Spleen (tissue), 11 donors: ENCODE results near the gene ELMO2. TPM values are rescaled to one million over a fixed set of nuclear protein-coding genes. Genes with fewer than 3 reads are reported as not detected.

Experiments used
- DNase-seq: peaks from one replicate; pipeline ENCODE4 v3.0.0-alpha.2; 2020
- H3K27ac ChIP-seq, 8 donors: fragments of 200-600 bp; sonication (generic) in 7 of 8; 1 replicate in 4 of 8; 2 replicates in 4 of 8; pipeline versions ENCODE4 v1.5.0 to v1.8.0; 2016 to 2021; ENCODE audit warnings: inconsistent platforms in 4 of 8, mild to moderate bottlenecking in 4 of 8, moderate library complexity in 1 of 8
- H3K27me3 ChIP-seq, 7 donors: fragments of 200-600 bp; sonication (generic) in 6 of 7; replicated peaks in 1 of 7; 1 replicate in 4 of 7; 2 replicates in 3 of 7; pipeline versions ENCODE4 v1.5.0 to v1.8.0; 2016 to 2021; ENCODE audit warnings: inconsistent platforms in 3 of 7, mild to moderate bottlenecking in 1 of 7
- H3K36me3 ChIP-seq, 6 donors: fragments of 200-600 bp; sonication (generic) in 5 of 6; 1 replicate in 4 of 6; 2 replicates in 2 of 6; pipeline versions ENCODE4 v1.5.0 to v1.8.0; 2016 to 2021; ENCODE audit warnings: inconsistent platforms in 2 of 6
- H3K4me1 ChIP-seq, 6 donors: fragments of 200-600 bp; sonication (generic) in 5 of 6; 1 replicate in 3 of 6; 2 replicates in 3 of 6; pipeline versions ENCODE4 v1.5.0 to v1.8.0; 2016 to 2021; ENCODE audit warnings: inconsistent platforms in 3 of 6
- H3K4me3 ChIP-seq, 8 donors: fragments of 200-600 bp; sonication (generic) in 7 of 8; 1 replicate in 4 of 8; 2 replicates in 4 of 8; pipeline versions ENCODE4 v1.5.0 to v1.8.0; 2016 to 2021; ENCODE audit warnings: inconsistent platforms in 4 of 8, mild to moderate bottlenecking in 4 of 8, moderate library complexity in 2 of 8
- H3K9me3 ChIP-seq, 8 donors: fragments of 200-600 bp; sonication (generic) in 7 of 8; 1 replicate in 4 of 8; 2 replicates in 4 of 8; pipeline versions ENCODE4 v1.5.0 to v1.8.0; 2016 to 2021; ENCODE audit warnings: inconsistent platforms in 4 of 8
- CTCF ChIP-seq, 11 experiments: fragments of 200-600 bp in 7 of 11; fragments of 450-650 bp in 4 of 11; sonication (generic) in 4 of 11; IDR thresholded peaks in 8 of 11; conservative IDR thresholded peaks in 3 of 11; 1 replicate in 7 of 11; 2 replicates in 4 of 11; pipeline versions ENCODE4 v1.4.0 to v1.8.0; 2016 to 2021; ENCODE audit warnings: antibody characterized with exemption in 11 of 11, inconsistent platforms in 4 of 11, mild to moderate bottlenecking in 1 of 11
- POLR2A ChIP-seq, 3 donors: fragments of 450-650 bp; IDR thresholded peaks; one replicate each; pipeline ENCODE4 v1.5.1; 2017; ENCODE audit warnings: antibody characterized with exemption in 3 of 3, mild to moderate bottlenecking in 1 of 3
- POLR2AphosphoS5 ChIP-seq, 3 donors: sonication (generic); formaldehyde crosslinking; IDR thresholded peaks; one replicate each; pipeline ENCODE4 v1.5.1; 2017; ENCODE audit warnings: antibody characterized with exemption in 3 of 3
- WGBS, 5 donors: extraction: QIAGEN DNeasy Blood & Tissue Kit in 3 of 5; methylation state at CpG; one replicate each; pipeline versions ENCODE4 v1.1.5 to v1.1.7; 2013 to 2018; 5-methylcytosine and 5-hydroxymethylcytosine counted together
- intact Hi-C: fragments of 100-400 bp; cut with DNase I; formaldehyde crosslinking; loops from one replicate; pipeline ENCODE4 v1.15.0; 2023; ENCODE audit warnings: low total_unique reads
- polyA plus RNA-seq, 3 donors: library from polyadenylated mRNA; stranded (reverse); fragments of 200-250 nt; gene quantifications; one replicate each; pipeline ENCODE4 v1.2.1, GENCODE V29; 2013
- total RNA-seq, 7 donors: library from RNA; depleted of rRNA in 3 of 7; stranded (reverse); fragments of >200 nt in 3 of 7; fragmentation: NEBNext Ultra II Directional in 4 of 7; extraction: Animal tissue kit (Norgen Biotek cat#: 25700) in 4 of 7; gene quantifications; one replicate each; pipeline versions ENCODE4 v1.1.0 to v1.2.1, GENCODE V29; 2016 to 2021
- donor health status: healthy with polysubstance abuse.
- donor health status: DM: no; HTN: no; CAD: no; lungs with moderate emphysema.
- donor health status: DM: no; HTN: no; CAD: no.
- donor health status: Bipolar disorder and iron deficiency.
- donor health status: healthy.
- donor health status: DM: no; HTN: no; CAD: no.
- donor health status: DM: yes; HTN: yes; CAD: no.

Gene ELMO2
- total and polyA plus RNA-seq, 10 donors, result 17.2 to 80.2 (median 61.0) TPM

DNA sequence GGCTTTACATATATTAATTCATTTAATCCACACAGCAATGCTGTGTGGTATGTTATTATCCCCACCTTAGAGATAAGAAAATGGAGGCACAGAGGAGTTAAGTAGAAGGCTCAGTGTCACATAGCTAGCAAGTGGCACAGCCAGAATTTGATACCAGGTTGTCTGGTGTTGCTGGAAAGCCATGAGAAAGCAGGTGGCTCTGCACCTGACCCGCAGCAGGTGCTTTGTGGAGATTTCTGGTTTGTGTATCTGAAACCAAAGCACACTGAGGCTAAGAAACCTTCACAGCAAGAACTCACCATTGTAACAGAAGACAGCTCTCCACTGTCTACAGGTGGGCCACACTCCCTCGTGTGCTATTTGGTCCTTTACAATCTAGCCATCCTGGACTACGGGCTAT, 7.5 kb downstream of the ELMO2 start:
- DNase-seq, result no peak
- TF ChIP-seq POLR2AphosphoS5 (IDR thresholded peaks at IDR 0.05) (no peak), POLR2A (IDR thresholded peaks at IDR 0.05) (no peak), CTCF (IDR thresholded peaks at IDR 0.05 in 8 of 11, conservative IDR thresholded peaks at IDR 0.05 in 3 of 11) (no peak)
- 64 to 82% (median 78%) methylated on average over 3 of the region's 3 CpGs for WGBS, 5 donors

GRCh38 chr20:46396052-46396740, 10.2 kb downstream of the ELMO2 start:
- 62 to 77% (median 68%) methylated on average over 7 of the region's 7 CpGs for WGBS, 5 donors
- intact Hi-C loops, result no loop called here
- H3K4me3 ChIP-seq, result no peak overlapping the region
- H3K4me1 ChIP-seq, result peaks cover 42 to 78% (median 64%) of the 10 kb centered on the region in 6 donors
- no peak for DNase-seq
- TF ChIP-seq CTCF (IDR thresholded peaks at IDR 0.05 in 8 of 11, conservative IDR thresholded peaks at IDR 0.05 in 3 of 11), result no peak
- no peak for TF ChIP-seq POLR2AphosphoS5 (IDR thresholded peaks at IDR 0.05)
- TF ChIP-seq POLR2A (IDR thresholded peaks at IDR 0.05), result no peak
- no peaks in the 10 kb centered on the region for H3K9me3 ChIP-seq
- no peaks in the 10 kb centered on the region for H3K27me3 ChIP-seq
- H3K36me3 ChIP-seq, result peaks cover 0 to 78% (median 41%) of the 10 kb centered on the region in 6 donors
- H3K27ac ChIP-seq, result peak overlapping the region in 3 of 8 donors; percentile 47 to 90 (median 49)

More for the DNA sequence above, 7.5 kb downstream of the ELMO2 start:
- Histone ChIP-seq H3K36me3 (peaks cover 0 to 61% (median 14%) of the 10 kb centered on the region in 6 donors), H3K9me3 (no peaks in the 10 kb centered on the region), H3K27me3 (no peaks in the 10 kb centered on the region), H3K27ac (peak overlapping the region; percentile 63 to 93 (median 84)), H3K4me1 (peaks cover 66 to 100% (median 91%) of the 10 kb centered on the region in 6 donors), H3K4me3 (peak overlapping the region in 1 of 8 donors; percentile 43)
- intact Hi-C loops, result no loop called here

- Histone ChIP-seq H3K9me3 (no peaks in the 10 kb centered on the region), H3K36me3 (peaks cover 0 to 89% (median 51%) of the 10 kb centered on the region in 6 donors), H3K4me3 (no peak overlapping the region), H3K27me3 (no peaks in the 10 kb centered on the region), H3K4me1 (peaks cover 31 to 67% (median 53%) of the 10 kb centered on the region in 6 donors), H3K27ac (peak overlapping the region in 6 of 8 donors; percentile 10 to 90 (median 32))
- no peak for DNase-seq
- WGBS, 5 donors, result 55 to 59% (median 56%) methylated on average over 11 of the region's 11 CpGs
- intact Hi-C loops, result no loop called here
- TF ChIP-seq POLR2A (IDR thresholded peaks at IDR 0.05), result no peak
These were observed 11.3 kb downstream of the ELMO2 start for GRCh38 chr20:46394872-46395760.

GRCh38 chr20:46393967-46394366, 12.4 kb downstream of the ELMO2 start:
- intact Hi-C loops, result no loop called here
- Histone ChIP-seq H3K4me3 (no peak overlapping the region), H3K27me3 (no peaks in the 10 kb centered on the region), H3K4me1 (peaks cover 20 to 55% (median 42%) of the 10 kb centered on the region in 6 donors), H3K36me3 (peaks cover 0 to 98% (median 61%) of the 10 kb centered on the region in 6 donors), H3K27ac (peak overlapping the region in 5 of 8 donors; percentile 10 to 90 (median 47)), H3K9me3 (no peaks in the 10 kb centered on the region)
- DNase-seq, result no peak
- 68 to 72% (median 69%) methylated on average over 6 of the region's 6 CpGs for WGBS, 5 donors
- no peak for TF ChIP-seq POLR2AphosphoS5 (IDR thresholded peaks at IDR 0.05)
- TF ChIP-seq CTCF (IDR thresholded peaks at IDR 0.05 in 8 of 11, conservative IDR thresholded peaks at IDR 0.05 in 3 of 11), result no peak
- TF ChIP-seq POLR2A (IDR thresholded peaks at IDR 0.05), result no peak
